H9 (cell line): ENCODE data around the gene SP8. TPM values are rescaled to one million over a fixed set of nuclear protein-coding genes. Genes with fewer than 3 reads are reported as not detected.
A peak's percentile ranks its signal among the peaks of the same experiment; 100 is the strongest.

Experiments used
- DNase-seq: peaks from one replicate; pipeline ENCODE4 v3.0.0-alpha.2; 2017
- H2AFZ ChIP-seq: one replicate; pipeline ENCODE4 v1.6.1; 2013; ENCODE audit warnings: mild to moderate bottlenecking, low read length, control low read depth, moderate library complexity
- H2AK5ac ChIP-seq: 2 replicates; pipeline ENCODE4 v1.6.1; 2013; ENCODE audit warnings: low read length, control low read depth, mixed read lengths; ENCODE audit not compliant: insufficient read length
- H2BK120ac ChIP-seq: one replicate; pipeline ENCODE4 v1.6.1; 2013; ENCODE audit warnings: low read depth, mild to moderate bottlenecking, low read length, control low read depth, inconsistent platforms; ENCODE audit not compliant: poor library complexity, severe bottlenecking
- H2BK12ac ChIP-seq: 2 replicates; pipeline ENCODE4 v1.6.1; 2013; ENCODE audit warnings: low read length, control low read depth, mixed read lengths, low read depth; ENCODE audit not compliant: insufficient read length
- H2BK15ac ChIP-seq: 2 replicates; pipeline ENCODE4 v1.6.1; 2013; ENCODE audit warnings: low read depth, low read length, control low read depth
- H2BK20ac ChIP-seq: one replicate; pipeline ENCODE4 v1.6.1; 2013; ENCODE audit warnings: low read depth, mild to moderate bottlenecking, low read length, control low read depth, inconsistent platforms; ENCODE audit not compliant: poor library complexity, severe bottlenecking
- H2BK5ac ChIP-seq: 2 replicates; pipeline ENCODE4 v1.6.1; 2013; ENCODE audit warnings: low read length, control low read depth, mixed read lengths; ENCODE audit not compliant: insufficient read length
- H3K14ac ChIP-seq: 2 replicates; pipeline ENCODE4 v1.6.1; 2013; ENCODE audit warnings: low read length, control low read depth; ENCODE audit not compliant: insufficient read depth
- H3K18ac ChIP-seq: 2 replicates; pipeline ENCODE4 v1.6.1; 2013; ENCODE audit warnings: low read depth, mild to moderate bottlenecking, mixed read lengths, low read length, control low read depth; ENCODE audit not compliant: insufficient read length
- H3K23ac ChIP-seq: 2 replicates; pipeline ENCODE4 v1.6.1; 2013; ENCODE audit warnings: low read length, control low read depth, mixed read lengths, low read depth; ENCODE audit not compliant: insufficient read length
- H3K23me2 ChIP-seq: 2 replicates; pipeline ENCODE4 v1.6.1; 2013; ENCODE audit warnings: low read depth, mild to moderate bottlenecking, mixed read lengths, low read length, control low read depth; ENCODE audit not compliant: insufficient read length, poor library complexity, severe bottlenecking
- H3K27ac ChIP-seq: 2 replicates; pipeline ENCODE4 v1.5.1; 2013; ENCODE audit warnings: low read length, control low read depth, mixed read lengths, low read depth; ENCODE audit not compliant: insufficient read length
- H3K27me3 ChIP-seq: 2 replicates; pipeline ENCODE4 v1.6.1; 2013; ENCODE audit warnings: low read length, control low read depth, inconsistent platforms; ENCODE audit not compliant: insufficient read depth
- H3K4ac ChIP-seq: 2 replicates; pipeline ENCODE4 v1.6.1; 2013; ENCODE audit warnings: low read depth, mild to moderate bottlenecking, control low read depth, inconsistent platforms, low read length, moderate library complexity
- H3K4me1 ChIP-seq: 2 replicates; pipeline ENCODE4 v1.6.1; 2013; ENCODE audit warnings: low read length, control low read depth, inconsistent platforms; ENCODE audit not compliant: insufficient read depth
- H3K4me2 ChIP-seq: 2 replicates; pipeline ENCODE4 v1.6.1; 2013; ENCODE audit warnings: low read length, control low read depth, mixed read lengths; ENCODE audit not compliant: insufficient read length, insufficient read depth
- H3K56ac ChIP-seq: 2 replicates; pipeline ENCODE4 v1.6.1; 2013; ENCODE audit warnings: low read depth, mild to moderate bottlenecking, mixed read lengths, low read length, control low read depth; ENCODE audit not compliant: insufficient read length
- H3K79me1 ChIP-seq: 2 replicates; pipeline ENCODE4 v1.6.1; 2013; ENCODE audit warnings: low read depth, mild to moderate bottlenecking, moderate library complexity, low read length, control low read depth, inconsistent platforms; ENCODE audit not compliant: insufficient read depth, poor library complexity, severe bottlenecking
- H3K79me2 ChIP-seq: 2 replicates; pipeline ENCODE4 v1.6.1; 2013; ENCODE audit warnings: low read length, control low read depth, inconsistent platforms; ENCODE audit not compliant: insufficient read depth
- H3K9ac ChIP-seq: 2 replicates; pipeline ENCODE4 v1.6.1; 2013; ENCODE audit warnings: low read length, control low read depth, mixed read lengths; ENCODE audit not compliant: insufficient read length; ENCODE audit errors: extremely low read depth
- H3K9me3 ChIP-seq: one replicate; pipeline ENCODE4 v1.6.1; 2013; ENCODE audit warnings: low read depth, low read length, inconsistent platforms; ENCODE audit not compliant: control insufficient read depth
- H3T11ph ChIP-seq: one replicate; pipeline ENCODE4 v1.6.1; 2013; ENCODE audit warnings: mild to moderate bottlenecking, low read length, control low read depth, inconsistent platforms
- H4K20me1 ChIP-seq: one replicate; pipeline ENCODE4 v1.6.1; 2013; ENCODE audit not compliant: control insufficient read depth, insufficient read length, insufficient read depth
- H4K5ac ChIP-seq: 2 replicates; pipeline ENCODE4 v1.6.1; 2013; ENCODE audit warnings: low read depth, mild to moderate bottlenecking, mixed read lengths, low read length, control low read depth; ENCODE audit not compliant: insufficient read length
- H4K8ac ChIP-seq: replicated peaks from 2 replicates; pipeline ENCODE4 v1.6.1; 2013; ENCODE audit warnings: low read length, control low read depth, mixed read lengths, low read depth; ENCODE audit not compliant: insufficient read length
- H4K91ac ChIP-seq: 2 replicates; pipeline ENCODE4 v1.6.1; 2013; ENCODE audit warnings: low read depth, mild to moderate bottlenecking, moderate library complexity, mixed read lengths, low read length, control low read depth; ENCODE audit not compliant: insufficient read length
- H3K27ac Mint-ChIP-seq, 3 experiments: 2 replicates in 2 of 3; 3 replicates in 1 of 3; pipeline ENCODE4 v1.8.0; 2020 to 2021; ENCODE audit warnings: mixed read lengths in 3 of 3, mild to moderate bottlenecking in 1 of 3, moderate library complexity in 1 of 3
- H3K27me3 Mint-ChIP-seq: 2 replicates; pipeline ENCODE4 v1.8.0; 2021; ENCODE audit warnings: low read depth, mild to moderate bottlenecking, moderate library complexity, mixed read lengths
- H3K36me3 Mint-ChIP-seq, 3 experiments: 2 replicates in 2 of 3; 3 replicates in 1 of 3; pipeline ENCODE4 v1.8.0; 2020 to 2021; ENCODE audit warnings: low read depth in 3 of 3, mixed read lengths in 3 of 3; ENCODE audit not compliant: insufficient read depth in 1 of 3
- H3K4me1 Mint-ChIP-seq, 2 experiments: 2 replicates each; pipeline ENCODE4 v1.8.0; 2020; ENCODE audit warnings: mixed read lengths in 2 of 2
- H3K4me3 Mint-ChIP-seq, 2 experiments: 2 replicates in 1 of 2; 3 replicates in 1 of 2; pipeline ENCODE4 v1.8.0; 2020 to 2021; ENCODE audit warnings: mild to moderate bottlenecking in 2 of 2, mixed read lengths in 2 of 2, moderate library complexity in 1 of 2
- H3K9me3 Mint-ChIP-seq, 2 experiments: 2 replicates in 1 of 2; 3 replicates in 1 of 2; pipeline ENCODE4 v1.8.0; 2020; ENCODE audit warnings: mild to moderate bottlenecking in 2 of 2, mixed read lengths in 2 of 2, moderate library complexity in 1 of 2
- CTCF ChIP-seq: fragments of 200-600 bp; sonication (generic); conservative IDR thresholded peaks from 3 replicates; pipeline ENCODE4 v1.8.0; 2021; ENCODE audit warnings: antibody characterized with exemption, mild to moderate bottlenecking
- WGBS: extraction: QIAGEN DNeasy Blood & Tissue Kit; methylation state at CpG from one replicate; pipeline ENCODE4 v1.1.7; 2013; ENCODE audit warnings: missing lambda C conversion rate, low lambda C conversion rate, mixed read lengths; ENCODE audit not compliant: insufficient read length; ENCODE audit errors: extremely low coverage; 5-methylcytosine and 5-hydroxymethylcytosine counted together
- total RNA-seq: library from RNA; stranded (reverse); gene quantifications from 2 replicates; pipeline ENCODE4 v1.2.1, GENCODE V29; 2021

The SP8 gene
- total RNA-seq, 1 experiment from 2014 or later: 3.5 TPM

GRCh38 chr7:20744954-20745446, 41.7 kb downstream of the SP8 start:
- no peak overlapping the region for H3K14ac ChIP-seq
- H3K9me3 Mint-ChIP-seq: no peaks in the 10 kb centered on the region
- no peaks in the 10 kb centered on the region for H3K27me3 ChIP-seq
- H3K4me1 Mint-ChIP-seq: peaks cover 14 to 26% of the 10 kb centered on the region in 2 experiments
- no peak overlapping the region for H2BK20ac ChIP-seq
- H4K91ac ChIP-seq: no peak overlapping the region
- H4K5ac ChIP-seq: no peak overlapping the region
- no peak overlapping the region for H3K23ac ChIP-seq
- H3K9ac ChIP-seq: no peak overlapping the region
- H3K18ac ChIP-seq: no peak overlapping the region
- H3K27ac ChIP-seq: no peak overlapping the region
- no peak overlapping the region for H3K27ac Mint-ChIP-seq
- no peak overlapping the region for H3K56ac ChIP-seq
- H2BK15ac ChIP-seq: no peak overlapping the region
- no peak overlapping the region for H2AK5ac ChIP-seq
- peak; percentile 32; the same call in 2 of the 3 replicates for TF ChIP-seq CTCF
- DNase-seq: no peak
- no peaks in the 10 kb centered on the region for H3K79me2 ChIP-seq
- H3K4me3 Mint-ChIP-seq: no peak overlapping the region
- no peaks in the 10 kb centered on the region; the same call in 1 of the 2 replicates for H3K4me1 ChIP-seq
- H3K9me3 ChIP-seq: no peaks in the 10 kb centered on the region
- H4K8ac ChIP-seq: no peak overlapping the region
- no CpG with 5 or more reads among the region's 7 CpGs for WGBS
- no peaks in the 10 kb centered on the region for H3K27me3 Mint-ChIP-seq
- H4K20me1 ChIP-seq: no peaks in the 10 kb centered on the region
- H2BK120ac ChIP-seq: no peak overlapping the region
- no peak overlapping the region for H3T11ph ChIP-seq
- H2BK5ac ChIP-seq: no peak overlapping the region
- H3K36me3 Mint-ChIP-seq: no peaks in the 10 kb centered on the region
- H2AFZ ChIP-seq: no peak overlapping the region
- H3K79me1 ChIP-seq: no peaks in the 10 kb centered on the region
- no peak overlapping the region for H3K4me2 ChIP-seq
- H3K23me2 ChIP-seq: no peaks in the 10 kb centered on the region
- no peak overlapping the region for H3K4ac ChIP-seq
- no peak overlapping the region for H2BK12ac ChIP-seq
